Muscle of arm (tissue), 12 donors: Measurements from ENCODE around the gene DPYSL4. TPM values are rescaled to one million over a fixed set of nuclear protein-coding genes. Genes with fewer than 3 reads are reported as not detected.

Experiments used
- polyA plus RNA-seq, 12 donors: library from polyadenylated mRNA; unstranded; fragments of 120-200 nt; gene quantifications; one replicate each; pipeline ENCODE4 v1.2.1, GENCODE V29; 2013; ENCODE audit not compliant: insufficient read length in 12 of 12

The DPYSL4 gene
- polyA plus RNA-seq, 12 donors: 1.8 to 5.3 (median 2.8) TPM; not detected in 2

Other genes starting within 250 kb of the DPYSL4 start
- gene BNIP3, start 205.0 kb upstream of the DPYSL4 start, polyA plus RNA-seq: 10 to 100 TPM in 11 of 12 donors, not detected in 1; 22.0 to 53.3 (median 44.9) TPM
- 1 to 10 TPM in 1 of 12 donors, under 1 TPM in 9, not detected in 2; 0.38 to 1.1 (median 0.66) TPM for gene JAKMIP3, start 121.0 kb upstream of the DPYSL4 start, polyA plus RNA-seq
- 10 to 100 TPM in 3 of 12 donors, 1 to 10 TPM in 7, not detected in 2; 8.1 to 12.1 (median 9.5) TPM for gene STK32C, start 121.0 kb downstream of the DPYSL4 start, polyA plus RNA-seq
- gene LRRC27, start 145.2 kb downstream of the DPYSL4 start, polyA plus RNA-seq: 10 to 100 TPM in 3 of 12 donors, 1 to 10 TPM in 8, not detected in 1; 6.0 to 21.8 (median 8.5) TPM
- gene PWWP2B, start 210.3 kb downstream of the DPYSL4 start, polyA plus RNA-seq: 10 to 100 TPM in 2 of 12 donors, 1 to 10 TPM in 9, not detected in 1; 4.6 to 17.2 (median 7.4) TPM